GM23338 (cell line): ENCODE measurements around the gene C1QTNF1. TPM values are rescaled to one million over a fixed set of nuclear protein-coding genes. Genes with fewer than 3 reads are reported as not detected.

Experiments used
- ATAC-seq: fragments of 200-7000 bp; cut with Tn5 transposase; 3 replicates; pipeline ENCODE4 v1.9.1; 2020
- DNase-seq: peaks from one replicate; pipeline ENCODE4 v3.0.0-alpha.2; 2015; ENCODE audit warnings: low spot score
- H2AFZ ChIP-seq: fragments of 200-600 bp; sonication (generic); 2 replicates; pipeline ENCODE4 v1.8.0; 2016; ENCODE audit warnings: antibody characterized with exemption, mild to moderate bottlenecking, moderate library complexity
- H3F3A ChIP-seq: fragments of 200-600 bp; sonication (generic); replicated peaks from 2 replicates; pipeline ENCODE4 v1.8.0; 2017; ENCODE audit warnings: antibody characterized with exemption, mixed run types, low read depth
- H3K27ac ChIP-seq: fragments of 200-600 bp; sonication (generic); 2 replicates; pipeline ENCODE4 v1.6.1; 2016; ENCODE audit warnings: low read depth
- H3K27me3 ChIP-seq: fragments of 200-600 bp; sonication (generic); 2 replicates; pipeline ENCODE4 v1.8.0; 2016; ENCODE audit warnings: mild to moderate bottlenecking, mixed run types, moderate library complexity; ENCODE audit not compliant: insufficient read depth
- H3K36me3 ChIP-seq: fragments of 200-600 bp; sonication (generic); 2 replicates; pipeline ENCODE4 v1.8.0; 2016; ENCODE audit warnings: mild to moderate bottlenecking; ENCODE audit not compliant: insufficient read depth
- H3K4me1 ChIP-seq: fragments of 200-600 bp; sonication (generic); 2 replicates; pipeline ENCODE4 v1.8.0; 2016; ENCODE audit warnings: mild to moderate bottlenecking, moderate library complexity; ENCODE audit not compliant: insufficient read depth
- H3K4me2 ChIP-seq: fragments of 200-600 bp; sonication (generic); 2 replicates; pipeline ENCODE4 v1.7.1; 2017; ENCODE audit warnings: mixed run types
- H3K4me3 ChIP-seq: fragments of 200-600 bp; sonication (generic); 2 replicates; pipeline ENCODE4 v1.6.1; 2016; ENCODE audit warnings: mixed run types
- H3K79me2 ChIP-seq: fragments of 200-600 bp; sonication (generic); replicated peaks from 2 replicates; pipeline ENCODE4 v1.8.0; 2017; ENCODE audit warnings: mild to moderate bottlenecking; ENCODE audit not compliant: insufficient read depth
- H3K9me2 ChIP-seq: fragments of 200-600 bp; sonication (generic); 2 replicates; pipeline ENCODE4 v1.8.0; 2017; ENCODE audit not compliant: insufficient read depth
- H4K20me1 ChIP-seq: fragments of 200-600 bp; sonication (generic); replicated peaks from 2 replicates; pipeline ENCODE4 v1.8.0; 2017; ENCODE audit warnings: mild to moderate bottlenecking; ENCODE audit not compliant: insufficient read depth
- H3K27ac Mint-ChIP-seq: 2 replicates; pipeline ENCODE4 v1.8.0; 2020; ENCODE audit warnings: inconsistent platforms, mild to moderate bottlenecking, moderate library complexity, mixed read lengths
- H3K27me3 Mint-ChIP-seq: 3 replicates; pipeline ENCODE4 v1.8.0; 2022; ENCODE audit warnings: low read depth, mild to moderate bottlenecking, moderate library complexity, mixed read lengths, inconsistent platforms; ENCODE audit not compliant: insufficient read depth, poor library complexity
- H3K36me3 Mint-ChIP-seq: 3 replicates; pipeline ENCODE4 v1.8.0; 2021; ENCODE audit warnings: low read depth, mild to moderate bottlenecking, inconsistent platforms, moderate library complexity, mixed read lengths
- H3K4me1 Mint-ChIP-seq: 3 replicates; pipeline ENCODE4 v1.8.0; 2020; ENCODE audit warnings: mild to moderate bottlenecking, inconsistent platforms, mixed read lengths
- H3K4me3 Mint-ChIP-seq: 3 replicates; pipeline ENCODE4 v1.8.0; 2021; ENCODE audit warnings: moderate library complexity, mild to moderate bottlenecking, inconsistent platforms, mixed read lengths
- H3K9me3 Mint-ChIP-seq: 3 replicates; pipeline ENCODE4 v1.8.0; 2020; ENCODE audit warnings: moderate library complexity, mild to moderate bottlenecking, inconsistent platforms, mixed read lengths
- CREB1 ChIP-seq: fragments of 250-450 bp; sonication (Bioruptor Pico); IDR thresholded peaks from 2 replicates; pipeline ENCODE4 v1.5.0; 2020; ENCODE audit warnings: low read depth, mild to moderate bottlenecking, moderate library complexity
- CTCF ChIP-seq, 2 experiments: fragments of 200-600 bp in 1 of 2; sonication (generic) in 1 of 2; conservative IDR thresholded peaks; 2 replicates each; pipeline versions ENCODE4 v1.5.1 to v1.6.1; 2016 to 2017; ENCODE audit warnings: antibody characterized with exemption in 2 of 2, low read depth in 2 of 2, mild to moderate bottlenecking in 2 of 2, moderate library complexity in 1 of 2
- ETS1 ChIP-seq: IDR thresholded peaks from 2 replicates; pipeline ENCODE4 v1.6.1; 2016; ENCODE audit warnings: antibody characterized with exemption
- EZH2 ChIP-seq: fragments of 200-600 bp; sonication (generic); IDR thresholded peaks from one replicate; pipeline ENCODE4 v1.8.0; 2017; ENCODE audit warnings: antibody characterized with exemption, mild to moderate bottlenecking, low read depth; ENCODE audit not compliant: unreplicated experiment
- EZH2phosphoT487 ChIP-seq: fragments of 200-600 bp; sonication (generic); IDR thresholded peaks from one replicate; pipeline ENCODE4 v1.8.1; 2018; ENCODE audit warnings: antibody characterized with exemption; ENCODE audit not compliant: unreplicated experiment
- JUNB ChIP-seq: IDR thresholded peaks from one replicate; pipeline ENCODE4 v1.6.1; 2016; ENCODE audit warnings: antibody characterized with exemption; ENCODE audit not compliant: unreplicated experiment
- NANOG ChIP-seq: IDR thresholded peaks from 2 replicates; pipeline ENCODE4 v1.6.1; 2016; ENCODE audit warnings: antibody characterized with exemption, borderline replicate concordance
- POLR2AphosphoS5 ChIP-seq: IDR thresholded peaks from 2 replicates; pipeline ENCODE4 v1.6.1; 2016; ENCODE audit warnings: antibody characterized with exemption, low read depth
- REST ChIP-seq: IDR thresholded peaks from one replicate; pipeline ENCODE4 v1.6.1; 2018; ENCODE audit warnings: antibody characterized with exemption; ENCODE audit not compliant: unreplicated experiment
- STAT1 ChIP-seq: IDR thresholded peaks from one replicate; pipeline ENCODE4 v1.6.1; 2016; ENCODE audit warnings: antibody characterized with exemption; ENCODE audit not compliant: unreplicated experiment
- ZNF114 ChIP-seq: fragments of 250-450 bp; sonication (Bioruptor Pico); IDR thresholded peaks from 2 replicates; pipeline ENCODE4 v1.5.0; 2020; ENCODE audit warnings: mild to moderate bottlenecking, moderate library complexity
- ZNF331 ChIP-seq: fragments of 250-450 bp; sonication (Bioruptor Pico); IDR thresholded peaks from 2 replicates; pipeline ENCODE4 v1.5.0; 2020; ENCODE audit warnings: low read depth, mild to moderate bottlenecking, moderate library complexity
- polyA plus RNA-seq: library from polyadenylated mRNA; unstranded; fragments of >200 nt; fragmentation: Nextera tagmentation; extraction: Ambion mirVana; gene quantifications from 2 replicates; pipeline ENCODE4 v1.2.1, GENCODE V29; 2016
- total RNA-seq: library from RNA; depleted of rRNA; stranded (reverse); fragments of >200 nt; shearing (Covaris generic); gene quantifications from 2 replicates; pipeline ENCODE4 v1.2.3, GENCODE V29; 2014

C1QTNF1 gene
- total and polyA plus RNA-seq, 2 experiments from 2014 or later, result 1.1 to 1.9 TPM

GRCh38 chr17:79005063-79005861, 18.7 kb upstream of the C1QTNF1 start:
- TF ChIP-seq JUNB (no peak), CREB1 (CRISPR knock-in tag) (no peak), ZNF331 (CRISPR knock-in tag) (no peak), ETS1 (no peak), NANOG (no peak), REST (no peak), ZNF114 (no peak), EZH2phosphoT487 (no peak), EZH2 (no peak), STAT1 (no peak)
- peaks cover 16% of the 10 kb centered on the region; the same call in 2 of the 3 replicates for H3K36me3 Mint-ChIP-seq
- no peak for DNase-seq
- no peaks in the 10 kb centered on the region for H3K36me3 ChIP-seq
- H3K9me3 Mint-ChIP-seq, result peaks cover 2% of the 10 kb centered on the region; the same call in 1 of the 3 replicates
- no peak for ATAC-seq
- peaks cover 4% of the 10 kb centered on the region; the same call in 1 of the 2 replicates for H3F3A ChIP-seq
- peaks cover 76% of the 10 kb centered on the region for H3K27me3 Mint-ChIP-seq
- H3K27ac Mint-ChIP-seq, result no peak overlapping the region
- no peaks in the 10 kb centered on the region for H3K9me2 ChIP-seq
- no peak overlapping the region for H3K4me3 ChIP-seq
- H2AFZ ChIP-seq, result no peak overlapping the region
- peaks cover 4% of the 10 kb centered on the region; the same call in 1 of the 2 replicates for H3K4me1 ChIP-seq
- peaks cover 17% of the 10 kb centered on the region for H3K4me1 Mint-ChIP-seq
- no peak overlapping the region for H3K4me3 Mint-ChIP-seq
- H3K4me2 ChIP-seq, result no peak overlapping the region
- peaks cover 21% of the 10 kb centered on the region for H3K79me2 ChIP-seq
- peaks cover 45% of the 10 kb centered on the region for H4K20me1 ChIP-seq
- H3K27ac ChIP-seq, result no peak overlapping the region
- H3K27me3 ChIP-seq, result peaks cover 65% of the 10 kb centered on the region

GRCh38 chr17:79006046-79006445, 17.9 kb upstream of the C1QTNF1 start:
- Histone ChIP-seq H3K79me2 (peaks cover 21% of the 10 kb centered on the region), H3K9me2 (no peaks in the 10 kb centered on the region)

More at GRCh38 chr17:79006046-79006445, 17.9 kb upstream of the C1QTNF1 start:
- no peak overlapping the region for H3K27ac ChIP-seq
- peaks cover 19% of the 10 kb centered on the region for H3K4me1 Mint-ChIP-seq
- no peak overlapping the region; the same call in 2 of the 3 replicates for H3K4me3 Mint-ChIP-seq
- peaks cover 16% of the 10 kb centered on the region; the same call in 2 of the 3 replicates for H3K36me3 Mint-ChIP-seq
- peaks cover 4% of the 10 kb centered on the region; the same call in 1 of the 2 replicates for H3F3A ChIP-seq
- H3K36me3 ChIP-seq, result no peaks in the 10 kb centered on the region
- H3K27me3 Mint-ChIP-seq, result peaks cover 73% of the 10 kb centered on the region
- no peak overlapping the region for H3K4me2 ChIP-seq
- H3K9me3 Mint-ChIP-seq, result peaks cover 6% of the 10 kb centered on the region; the same call in 2 of the 3 replicates
- ATAC-seq, result no peak
- peaks cover 66% of the 10 kb centered on the region for H3K27me3 ChIP-seq
- no peak for TF ChIP-seq ZNF114
- no peak for TF ChIP-seq POLR2AphosphoS5
- TF ChIP-seq CTCF (conservative IDR thresholded peaks at IDR 0.05; ENCODE audit: low read depth in 2 of 2), result no peak
- no peak for TF ChIP-seq ZNF331 (CRISPR knock-in tag)
- H4K20me1 ChIP-seq, result peaks cover 45% of the 10 kb centered on the region
- H3K4me3 ChIP-seq, result no peak overlapping the region
- no peak for DNase-seq
- H2AFZ ChIP-seq, result no peak overlapping the region
- no peak overlapping the region for H3K27ac Mint-ChIP-seq
- peaks cover 5% of the 10 kb centered on the region; the same call in 1 of the 2 replicates for H3K4me1 ChIP-seq
